Smooth muscle cell (in vitro differentiated cells): ENCODE results near the gene MS4A10. TPM values are rescaled to one million over a fixed set of nuclear protein-coding genes. Genes with fewer than 3 reads are reported as not detected.

Experiments
- DNase-seq: peaks from one replicate; lab custom pipeline; 2025; ENCODE audit not compliant: unreplicated experiment; lab: John Stamatoyannopoulos, UW
- H2AFZ ChIP-seq: fragments of 200-600 bp; sonication (generic); 2 replicates; pipeline ENCODE4 v1.6.0; 2016; ENCODE audit warnings: antibody characterized with exemption, low read depth, mild to moderate bottlenecking
- H3F3A ChIP-seq: fragments of 200-600 bp; sonication (generic); 2 replicates; pipeline ENCODE4 v1.6.0; 2017; ENCODE audit warnings: antibody characterized with exemption, low read depth
- H3K27ac ChIP-seq: fragments of 200-600 bp; sonication (generic); 2 replicates; pipeline ENCODE4 v1.5.1; 2016; ENCODE audit warnings: low read depth, mild to moderate bottlenecking
- H3K27me3 ChIP-seq: fragments of 200-600 bp; sonication (generic); 2 replicates; pipeline ENCODE4 v1.6.1; 2016; ENCODE audit warnings: low read depth, mild to moderate bottlenecking
- H3K36me3 ChIP-seq: fragments of 200-600 bp; sonication (generic); 2 replicates; pipeline ENCODE4 v1.5.1; 2016; ENCODE audit warnings: low read depth
- H3K4me1 ChIP-seq: fragments of 200-600 bp; sonication (generic); 2 replicates; pipeline ENCODE4 v1.5.1; 2016; ENCODE audit warnings: low read depth
- H3K4me2 ChIP-seq: fragments of 200-600 bp; sonication (generic); 2 replicates; pipeline ENCODE4 v1.6.0; 2016; ENCODE audit warnings: mild to moderate bottlenecking
- H3K4me3 ChIP-seq: fragments of 200-600 bp; sonication (generic); 2 replicates; pipeline ENCODE4 v1.5.1; 2016; ENCODE audit warnings: mild to moderate bottlenecking
- H3K79me2 ChIP-seq: fragments of 200-600 bp; sonication (generic); 2 replicates; pipeline ENCODE4 v1.6.0; 2016; ENCODE audit warnings: low read depth, mild to moderate bottlenecking
- H3K9ac ChIP-seq: fragments of 200-600 bp; sonication (generic); 2 replicates; pipeline ENCODE4 v1.6.0; 2016; ENCODE audit warnings: low read depth
- H3K9me3 ChIP-seq: fragments of 200-600 bp; sonication (generic); replicated peaks from 2 replicates; pipeline ENCODE4 v1.5.1; 2016; ENCODE audit warnings: low read depth
- H4K20me1 ChIP-seq: fragments of 200-600 bp; sonication (generic); 2 replicates; pipeline ENCODE4 v1.6.0; 2016; ENCODE audit warnings: low read depth
- CTCF ChIP-seq: fragments of 200-600 bp; sonication (generic); IDR thresholded peaks from 2 replicates; pipeline ENCODE4 v1.5.1; 2017; ENCODE audit warnings: borderline replicate concordance, mild to moderate bottlenecking, antibody characterized with exemption; ENCODE audit not compliant: insufficient read depth, poor library complexity, severe bottlenecking
- WGBS: methylation state at CpG from one replicate; pipeline ENCODE4 v1.1.7; 2016; ENCODE audit warnings: low lambda C conversion rate; 5-methylcytosine and 5-hydroxymethylcytosine counted together
- polyA plus RNA-seq: library from polyadenylated mRNA; unstranded; fragments of >200 nt; fragmentation: Nextera tagmentation; extraction: Ambion mirVana; gene quantifications from 2 replicates; pipeline ENCODE4 v1.2.1, GENCODE V29; 2016
- total RNA-seq: library from RNA; depleted of rRNA; stranded (reverse); fragments of >200 nt; gene quantifications from 2 replicates; pipeline ENCODE4 v1.2.3, GENCODE V29; 2014

Gene MS4A10
- total and polyA plus RNA-seq, 2 experiments from 2014 or later, result not detected

GRCh38 chr11:60743058-60743457, 42.1 kb upstream of the MS4A10 start:
- Histone ChIP-seq H3K9me3 (no peaks in the 10 kb centered on the region), H3K27me3 (no peaks in the 10 kb centered on the region), H3K9ac (no peak overlapping the region), H2AFZ (no peak overlapping the region), H3K36me3 (no peaks in the 10 kb centered on the region), H3K27ac (no peak overlapping the region), H3F3A (no peaks in the 10 kb centered on the region), H3K79me2 (no peaks in the 10 kb centered on the region), H3K4me3 (no peak overlapping the region), H3K4me2 (no peak overlapping the region), H4K20me1 (no peaks in the 10 kb centered on the region), H3K4me1 (no peaks in the 10 kb centered on the region)
- no peak for DNase-seq
- TF ChIP-seq CTCF, result no peak
- 62% methylated on average over 1 of the region's 1 CpG for WGBS

- DNase-seq, result no peak
- no peak overlapping the region for H3K27ac ChIP-seq
- TF ChIP-seq CTCF, result no peak
- H3K36me3 ChIP-seq, result no peaks in the 10 kb centered on the region
- H3F3A ChIP-seq, result no peaks in the 10 kb centered on the region
- no peaks in the 10 kb centered on the region for H4K20me1 ChIP-seq
- H3K27me3 ChIP-seq, result no peaks in the 10 kb centered on the region
- H3K9ac ChIP-seq, result no peak overlapping the region
- no peaks in the 10 kb centered on the region for H3K79me2 ChIP-seq
- H3K4me2 ChIP-seq, result no peak overlapping the region
- 78% methylated on average over 5 of the region's 5 CpGs for WGBS
- no peaks in the 10 kb centered on the region for H3K4me1 ChIP-seq
- no peak overlapping the region for H2AFZ ChIP-seq
- no peaks in the 10 kb centered on the region for H3K9me3 ChIP-seq
- H3K4me3 ChIP-seq, result no peak overlapping the region
Observed at GRCh38 chr11:60744114-60744513, 41.0 kb upstream of the MS4A10 start.

GRCh38 chr11:60747359-60747873, 37.7 kb upstream of the MS4A10 start:
- 91% methylated on average over 14 of the region's 14 CpGs for WGBS
- H3K4me1 ChIP-seq, result no peaks in the 10 kb centered on the region
- no peak overlapping the region for H2AFZ ChIP-seq
- no peaks in the 10 kb centered on the region for H3K79me2 ChIP-seq
- no peak overlapping the region for H3K27ac ChIP-seq
- no peak for TF ChIP-seq CTCF
- no peak for DNase-seq
- no peak overlapping the region for H3K4me2 ChIP-seq
- no peaks in the 10 kb centered on the region for H3K27me3 ChIP-seq
- H4K20me1 ChIP-seq, result no peaks in the 10 kb centered on the region
- H3K9me3 ChIP-seq, result no peaks in the 10 kb centered on the region
- H3F3A ChIP-seq, result no peaks in the 10 kb centered on the region
- no peak overlapping the region for H3K4me3 ChIP-seq
- no peaks in the 10 kb centered on the region for H3K36me3 ChIP-seq
- no peak overlapping the region for H3K9ac ChIP-seq

GRCh38 chr11:60748225-60748624, 36.9 kb upstream of the MS4A10 start:
- H3K4me3 ChIP-seq, result no peak overlapping the region
- H3K79me2 ChIP-seq, result no peaks in the 10 kb centered on the region
- TF ChIP-seq CTCF, result no peak
- WGBS, result 90% methylated on average over 17 of the region's 17 CpGs
- no peaks in the 10 kb centered on the region for H3K4me1 ChIP-seq
- H3K36me3 ChIP-seq, result no peaks in the 10 kb centered on the region
- no peak overlapping the region for H3K27ac ChIP-seq
- peaks cover 3% of the 10 kb centered on the region for H3K27me3 ChIP-seq
- DNase-seq, result no peak
- no peaks in the 10 kb centered on the region for H3K9me3 ChIP-seq
- no peaks in the 10 kb centered on the region for H3F3A ChIP-seq
- H3K4me2 ChIP-seq, result no peak overlapping the region
- no peaks in the 10 kb centered on the region for H4K20me1 ChIP-seq
- no peak overlapping the region for H3K9ac ChIP-seq
- H2AFZ ChIP-seq, result no peak overlapping the region
